Keratinocyte (primary cell): ENCODE results near the gene DNM2.

Source experiments
- EZH2 ChIP-seq: IDR thresholded peaks from one replicate; pipeline ENCODE4 v1.6.1; 2012; ENCODE audit warnings: inconsistent platforms, mild to moderate bottlenecking, low read length, moderate library complexity
- TF ChIP-seq, protein P1 (sequence below), 3 experiments: IDR thresholded peaks in 1 of 3; conservative IDR thresholded peaks in 1 of 3; optimal IDR thresholded peaks in 1 of 3; 2 replicates in 2 of 3; 3 replicates in 1 of 3; pipeline versions ENCODE3 to v1.5.1; 2011; ENCODE audit warnings: low read length in 3 of 3, mild to moderate bottlenecking in 3 of 3, moderate library complexity in 2 of 3, control low read depth in 1 of 3, inconsistent platforms in 1 of 3; ENCODE audit not compliant: insufficient read depth in 2 of 3; ENCODE audit errors: extremely low read depth in 1 of 3

DNA sequence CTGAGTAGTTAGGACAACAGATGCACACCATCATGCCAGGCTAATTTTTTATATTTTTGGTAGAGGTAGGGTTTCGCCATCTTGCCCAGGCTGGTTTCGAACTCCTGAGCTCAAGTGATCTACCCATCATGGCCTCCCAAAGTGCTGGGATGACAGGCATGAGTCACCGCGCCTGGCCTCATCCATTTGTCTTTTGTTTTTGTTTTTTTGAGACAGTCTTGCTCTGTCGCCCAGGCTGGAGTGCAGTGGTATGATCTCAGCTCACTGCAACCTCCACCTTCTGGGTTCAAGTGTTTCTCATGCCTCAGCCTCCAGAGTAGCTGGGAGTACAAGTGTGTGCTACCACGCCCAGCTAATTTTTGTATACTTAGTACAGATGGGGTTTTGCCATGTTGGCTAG, 57.0 kb downstream of the DNM2 start:
- TF ChIP-seq, protein P1, sequence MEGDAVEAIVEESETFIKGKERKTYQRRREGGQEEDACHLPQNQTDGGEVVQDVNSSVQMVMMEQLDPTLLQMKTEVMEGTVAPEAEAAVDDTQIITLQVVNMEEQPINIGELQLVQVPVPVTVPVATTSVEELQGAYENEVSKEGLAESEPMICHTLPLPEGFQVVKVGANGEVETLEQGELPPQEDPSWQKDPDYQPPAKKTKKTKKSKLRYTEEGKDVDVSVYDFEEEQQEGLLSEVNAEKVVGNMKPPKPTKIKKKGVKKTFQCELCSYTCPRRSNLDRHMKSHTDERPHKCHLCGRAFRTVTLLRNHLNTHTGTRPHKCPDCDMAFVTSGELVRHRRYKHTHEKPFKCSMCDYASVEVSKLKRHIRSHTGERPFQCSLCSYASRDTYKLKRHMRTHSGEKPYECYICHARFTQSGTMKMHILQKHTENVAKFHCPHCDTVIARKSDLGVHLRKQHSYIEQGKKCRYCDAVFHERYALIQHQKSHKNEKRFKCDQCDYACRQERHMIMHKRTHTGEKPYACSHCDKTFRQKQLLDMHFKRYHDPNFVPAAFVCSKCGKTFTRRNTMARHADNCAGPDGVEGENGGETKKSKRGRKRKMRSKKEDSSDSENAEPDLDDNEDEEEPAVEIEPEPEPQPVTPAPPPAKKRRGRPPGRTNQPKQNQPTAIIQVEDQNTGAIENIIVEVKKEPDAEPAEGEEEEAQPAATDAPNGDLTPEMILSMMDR (optimal IDR thresholded peaks at IDR 0.05 in 1 of 3, IDR thresholded peaks at IDR 0.05 in 1 of 3, conservative IDR thresholded peaks at IDR 0.05 in 1 of 3; ENCODE audit: extremely low read depth in 1 of 3, insufficient read depth in 2 of 3, low read length in 3 of 3) = no peak
- TF ChIP-seq EZH2 = no peak
